RWPE2 (cell line): ENCODE measurements around the gene NDUFB4.

Experiments
- ATAC-seq: fragments of 200-7000 bp; cut with Tn5 transposase; 3 replicates; pipeline ENCODE4 v1.9.1; 2021; ENCODE audit warnings: low read depth
- DNase-seq: peaks from one replicate; pipeline ENCODE4 v3.0.0-alpha.2; 2020; ENCODE audit warnings: low spot score
- H3K27ac ChIP-seq: fragments of 450-650 bp; 2 replicates; pipeline ENCODE4 v1.5.1; 2017; ENCODE audit warnings: mild to moderate bottlenecking; ENCODE audit not compliant: poor library complexity, severe bottlenecking
- H3K27me3 ChIP-seq: fragments of 250-450 bp; sonication (Bioruptor Pico); 2 replicates; pipeline ENCODE4 v1.5.1; 2021; ENCODE audit warnings: mild to moderate bottlenecking, moderate library complexity; ENCODE audit not compliant: insufficient read depth, poor library complexity, severe bottlenecking
- H3K36me3 ChIP-seq: fragments of 250-450 bp; sonication (Bioruptor Pico); 2 replicates; pipeline ENCODE4 v1.5.1; 2020; ENCODE audit warnings: low read depth, mild to moderate bottlenecking, moderate library complexity
- H3K4me1 ChIP-seq: fragments of 250-450 bp; sonication (Bioruptor Pico); 2 replicates; pipeline ENCODE4 v1.5.1; 2021; ENCODE audit warnings: mild to moderate bottlenecking, moderate library complexity; ENCODE audit not compliant: insufficient read depth, poor library complexity, severe bottlenecking
- H3K4me3 ChIP-seq: fragments of 250-450 bp; sonication (Bioruptor Pico); 2 replicates; pipeline ENCODE4 v1.5.1; 2021; ENCODE audit warnings: mild to moderate bottlenecking, moderate library complexity; ENCODE audit not compliant: severe bottlenecking
- H3K9me3 ChIP-seq: fragments of 250-450 bp; sonication (Bioruptor Pico); 2 replicates; pipeline ENCODE4 v1.5.1; 2021; ENCODE audit warnings: mild to moderate bottlenecking, moderate library complexity; ENCODE audit not compliant: severe bottlenecking
- CTCF ChIP-seq: fragments of 450-650 bp; IDR thresholded peaks from one replicate; pipeline ENCODE4 v1.5.1; 2017; ENCODE audit warnings: mild to moderate bottlenecking, moderate library complexity; ENCODE audit not compliant: poor library complexity, severe bottlenecking

NDUFB4 gene

GRCh38 chr3:120596116-120596852, at the start of gene NDUFB4:
Gene NDUFB4, plus strand, starts transcription at chr3:120596336. Its CDS starts 24 bp downstream, at chr3:120596360.
- Histone ChIP-seq H3K4me1 (peaks cover 10% of the 10 kb centered on the region), H3K36me3 (peaks cover 44% of the 10 kb centered on the region), H3K4me3 (peak within 1 kb of the TSS; percentile 52), H3K9me3 (no peaks in the 10 kb centered on the region), H3K27me3 (no peaks in the 10 kb centered on the region), H3K27ac (peak within 1 kb of the TSS; percentile 44)
- DNase-seq (peak; percentile 97), ATAC-seq (peak; percentile 93)
- TF ChIP-seq CTCF, result no peak

DNA sequence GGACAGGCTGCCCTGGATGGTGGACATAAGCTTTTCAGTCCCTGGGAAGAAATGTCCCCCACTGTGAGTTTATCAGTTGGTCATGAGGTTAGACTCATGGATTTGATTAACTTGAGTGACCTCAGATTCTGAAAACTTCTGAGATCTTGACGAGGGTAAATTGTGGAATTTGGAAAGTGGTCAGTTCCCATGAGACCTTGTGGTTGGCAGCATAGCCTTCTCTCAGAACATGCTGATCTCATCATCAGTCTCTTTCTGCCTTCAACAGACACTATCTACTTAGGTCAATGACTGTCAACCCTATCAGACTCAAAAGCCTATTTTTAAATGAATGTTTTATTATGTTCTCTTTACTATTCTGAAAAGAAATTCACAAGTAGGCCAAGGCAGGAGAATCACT, 45.6 kb upstream of the NDUFB4 start:
- TF ChIP-seq CTCF, result no peak

GRCh38 chr3:120552184-120553172, 43.7 kb upstream of the NDUFB4 start:
- H3K27me3 ChIP-seq, result no peaks in the 10 kb centered on the region
- H3K27ac ChIP-seq, result no peak overlapping the region
- TF ChIP-seq CTCF, result no peak
- DNase-seq (no peak), ATAC-seq (no peak)
- H3K9me3 ChIP-seq, result no peaks in the 10 kb centered on the region
- H3K4me3 ChIP-seq, result no peak overlapping the region
- H3K4me1 ChIP-seq, result no peaks in the 10 kb centered on the region
- H3K36me3 ChIP-seq, result no peaks in the 10 kb centered on the region

More for the DNA sequence above, 45.6 kb upstream of the NDUFB4 start:
- Histone ChIP-seq H3K4me3 (no peak overlapping the region), H3K9me3 (no peaks in the 10 kb centered on the region), H3K27me3 (no peaks in the 10 kb centered on the region), H3K4me1 (no peaks in the 10 kb centered on the region), H3K27ac (no peak overlapping the region), H3K36me3 (no peaks in the 10 kb centered on the region)
- ATAC-seq (no peak), DNase-seq (no peak)

GRCh38 chr3:120554812-120555606, 41.1 kb upstream of the NDUFB4 start:
- H3K4me3 ChIP-seq, result no peak overlapping the region
- peaks cover 8% of the 10 kb centered on the region for H3K4me1 ChIP-seq
- H3K36me3 ChIP-seq, result no peaks in the 10 kb centered on the region
- DNase-seq (no peak), ATAC-seq (no peak)
- H3K9me3 ChIP-seq, result no peaks in the 10 kb centered on the region
- TF ChIP-seq CTCF, result no peak
- no peak overlapping the region for H3K27ac ChIP-seq
- H3K27me3 ChIP-seq, result no peaks in the 10 kb centered on the region
